Measurements from ENCODE around the gene FNIP1.

- TF ChIP-seq REST (IDR thresholded peaks at IDR 0.05; ENCODE audit: low read depth) (no peak), YY1 (IDR thresholded peaks at IDR 0.05; ENCODE audit: low read depth) (no peak), MAX (IDR thresholded peaks at IDR 0.05) (no peak), EGR1 (IDR thresholded peaks at IDR 0.05) (no peak), EP300 (IDR thresholded peaks at IDR 0.05; ENCODE audit: borderline replicate concordance) (no peak), USF1 (IDR thresholded peaks at IDR 0.05) (no peak), CREB1 (IDR thresholded peaks at IDR 0.05; ENCODE audit: low read depth) (no peak), ZBTB7A (IDR thresholded peaks at IDR 0.05; ENCODE audit: low read depth) (no peak), TAF1 (IDR thresholded peaks at IDR 0.05; ENCODE audit: low read depth) (no peak), CEBPB (IDR thresholded peaks at IDR 0.05) (no peak), RAD21 (IDR thresholded peaks at IDR 0.05; ENCODE audit: low read depth) (no peak), TCF12 (IDR thresholded peaks at IDR 0.05; ENCODE audit: low read depth) (no peak), NFIC (IDR thresholded peaks at IDR 0.05) (no peak)
These were observed 51.1 kb downstream of the FNIP1 start for GRCh38 chr5:131745703-131746102.
